ENCODE results near the gene CDH3.

The CDH3 gene

DNA sequence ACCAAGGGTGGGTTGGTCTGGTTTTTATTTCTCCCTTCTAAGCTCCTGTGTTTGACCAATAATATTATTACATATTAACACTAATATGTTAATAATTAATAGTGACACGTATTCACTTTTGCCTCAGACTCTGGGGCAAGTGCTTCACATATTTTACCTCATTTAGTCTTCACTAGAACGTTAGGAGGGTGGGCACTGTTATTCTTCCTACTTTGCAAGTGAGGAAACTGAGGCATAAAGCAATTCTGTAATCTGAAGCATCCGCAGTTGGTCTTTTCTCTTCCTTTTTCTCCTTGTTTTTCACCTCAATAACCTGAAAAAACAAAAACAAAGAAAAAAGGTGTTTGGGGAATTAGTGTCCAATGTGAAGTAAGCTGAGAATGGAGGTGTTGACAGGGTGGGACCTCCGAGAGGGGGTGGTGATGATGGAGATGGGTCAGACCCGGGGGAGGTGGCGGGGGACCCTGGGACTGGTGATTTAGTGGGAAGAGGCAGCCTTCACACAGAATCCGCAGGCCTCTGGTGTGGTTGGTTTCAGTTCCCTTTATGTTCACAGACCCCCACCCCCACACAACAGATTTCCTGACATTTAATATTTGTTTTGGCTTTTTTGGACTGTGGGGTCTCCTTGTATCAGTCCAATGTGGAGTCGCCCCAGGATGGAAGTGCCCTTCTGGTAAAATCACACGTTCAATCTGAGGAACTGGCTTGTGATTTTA, 95.7 kb downstream of the CDH3 start:
- no peak overlapping the region for H3K4me3 ChIP-seq (ENCODE audit: low read depth in 1 of 2, low read length in 2 of 2)

GRCh38 chr16:68743664-68744063, 98.6 kb downstream of the CDH3 start:
- no peaks in the 10 kb centered on the region for H3K9me3 ChIP-seq (ENCODE audit: low read length)
- no peak overlapping the region for H3K4me3 ChIP-seq (ENCODE audit: low read depth in 1 of 2, low read length in 2 of 2)
- H3K4me1 ChIP-seq (ENCODE audit: insufficient read depth, low read length): no peaks in the 10 kb centered on the region
- no peak overlapping the region for H3K27ac ChIP-seq (ENCODE audit: low read depth, low read length)
- no peaks in the 10 kb centered on the region for H3K36me3 ChIP-seq (ENCODE audit: insufficient read depth, low read length)
- no peaks in the 10 kb centered on the region for H3K27me3 ChIP-seq (ENCODE audit: control insufficient read depth in 1 of 2, insufficient read depth in 2 of 2, low read length in 2 of 2)
- H3K9ac ChIP-seq (ENCODE audit: low read length): no peak overlapping the region

More for the DNA sequence above, 95.7 kb downstream of the CDH3 start:
- H3K4me1 ChIP-seq (ENCODE audit: insufficient read depth, low read length): peaks cover 3% of the 10 kb centered on the region
- peaks cover 11 to 27% of the 10 kb centered on the region in 2 donors for H3K27me3 ChIP-seq (ENCODE audit: control insufficient read depth in 1 of 2, insufficient read depth in 2 of 2, low read length in 2 of 2)
- H3K9ac ChIP-seq (ENCODE audit: low read length): no peak overlapping the region
- no peaks in the 10 kb centered on the region for H3K36me3 ChIP-seq (ENCODE audit: insufficient read depth, low read length)
- H3K9me3 ChIP-seq (ENCODE audit: low read length): no peaks in the 10 kb centered on the region
- H3K27ac ChIP-seq (ENCODE audit: low read depth, low read length): no peak overlapping the region

DNA sequence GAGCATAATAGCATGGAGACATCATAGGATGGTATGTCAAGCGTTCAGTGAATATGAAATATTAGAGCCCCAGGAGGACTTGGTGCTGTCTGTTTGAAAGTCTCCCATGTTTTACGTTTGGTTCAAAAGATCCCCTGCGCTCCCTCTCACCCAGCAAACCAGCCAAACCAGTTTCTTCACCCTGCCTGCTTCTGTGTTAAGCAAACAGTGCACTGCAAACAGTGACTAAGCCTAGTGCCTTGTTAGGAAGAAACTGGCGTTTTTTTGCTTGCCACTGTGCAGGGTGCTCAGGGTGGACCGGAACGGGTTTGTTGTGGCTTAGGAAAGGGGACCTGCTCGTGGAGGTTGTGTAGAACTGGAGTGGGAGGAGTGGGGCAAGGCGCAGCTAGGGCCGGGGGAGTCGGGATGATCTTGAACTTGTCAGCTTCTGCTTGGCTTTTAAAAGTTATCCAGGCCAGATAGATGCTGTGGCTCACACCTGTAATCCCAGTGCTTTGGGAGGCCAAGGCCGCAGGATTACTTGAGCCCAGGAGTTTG, 99.7 kb downstream of the CDH3 start:
- Histone ChIP-seq H3K9me3 (ENCODE audit: low read length) (no peaks in the 10 kb centered on the region), H3K4me1 (ENCODE audit: insufficient read depth, low read length) (no peaks in the 10 kb centered on the region), H3K27ac (ENCODE audit: low read depth, low read length) (no peak overlapping the region), H3K27me3 (ENCODE audit: control insufficient read depth in 1 of 2, insufficient read depth in 2 of 2, low read length in 2 of 2) (no peaks in the 10 kb centered on the region), H3K36me3 (ENCODE audit: insufficient read depth, low read length) (no peaks in the 10 kb centered on the region), H3K9ac (ENCODE audit: low read length) (no peak overlapping the region), H3K4me3 (ENCODE audit: low read depth in 1 of 2, low read length in 2 of 2) (no peak overlapping the region)

DNA sequence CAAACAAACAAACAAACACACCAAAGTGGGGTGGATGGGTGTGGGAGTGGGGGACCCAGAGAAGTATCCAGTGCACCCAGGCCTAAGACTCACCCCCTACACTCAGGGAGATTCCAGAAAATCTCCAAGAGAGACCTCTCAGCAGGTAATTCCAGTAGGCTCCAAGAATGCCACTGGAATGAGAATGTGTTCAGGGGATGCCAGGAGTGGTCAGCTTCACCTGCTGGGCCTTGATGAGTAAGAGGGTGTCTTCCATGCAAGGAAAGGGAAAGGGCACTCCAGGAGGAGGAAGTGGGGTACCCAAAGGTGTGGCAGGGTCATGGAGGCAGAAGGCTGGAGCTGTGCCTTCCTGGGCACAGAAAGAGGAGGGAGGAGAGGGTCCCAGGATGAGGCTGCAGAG, 101.8 kb downstream of the CDH3 start:
- H3K36me3 ChIP-seq (ENCODE audit: insufficient read depth, low read length): no peaks in the 10 kb centered on the region
- H3K9ac ChIP-seq (ENCODE audit: low read length): no peak overlapping the region
- H3K9me3 ChIP-seq (ENCODE audit: low read length): no peaks in the 10 kb centered on the region
- no peak overlapping the region for H3K4me3 ChIP-seq (ENCODE audit: low read depth in 1 of 2, low read length in 2 of 2)
- H3K27me3 ChIP-seq (ENCODE audit: control insufficient read depth in 1 of 2, insufficient read depth in 2 of 2, low read length in 2 of 2): no peaks in the 10 kb centered on the region
- no peak overlapping the region for H3K27ac ChIP-seq (ENCODE audit: low read depth, low read length)
- H3K4me1 ChIP-seq (ENCODE audit: insufficient read depth, low read length): no peaks in the 10 kb centered on the region

DNA sequence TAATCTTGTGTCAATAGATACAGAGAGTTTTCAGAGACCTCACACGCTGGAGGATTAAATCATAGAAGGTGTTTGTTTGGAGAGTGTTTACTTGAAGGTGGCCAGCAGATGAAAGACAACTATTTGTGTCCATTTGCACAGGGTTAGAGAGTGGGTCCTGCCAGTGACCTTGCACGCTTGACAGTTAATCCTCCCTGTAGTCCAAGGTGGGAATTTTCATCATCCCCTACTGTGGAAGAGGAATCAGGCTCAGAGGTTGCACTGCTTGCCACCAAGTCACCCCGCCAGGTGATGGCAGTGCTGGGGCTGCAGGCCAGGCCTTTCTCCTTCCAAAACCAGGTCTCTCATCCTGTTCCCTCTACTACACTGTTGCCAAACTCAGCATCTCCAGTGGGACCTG, 104.3 kb downstream of the CDH3 start:
- no peaks in the 10 kb centered on the region for H3K36me3 ChIP-seq (ENCODE audit: insufficient read depth, low read length)
- no peak overlapping the region for H3K4me3 ChIP-seq (ENCODE audit: low read depth in 1 of 2, low read length in 2 of 2)
- no peak overlapping the region for H3K9ac ChIP-seq (ENCODE audit: low read length)
- no peaks in the 10 kb centered on the region for H3K9me3 ChIP-seq (ENCODE audit: low read length)
- no peak overlapping the region for H3K27ac ChIP-seq (ENCODE audit: low read depth, low read length)
- no peaks in the 10 kb centered on the region for H3K4me1 ChIP-seq (ENCODE audit: insufficient read depth, low read length)
- no peaks in the 10 kb centered on the region for H3K27me3 ChIP-seq (ENCODE audit: control insufficient read depth in 1 of 2, insufficient read depth in 2 of 2, low read length in 2 of 2)

Measured in muscle layer of colon (tissue), 2 donors.